ENCODE measurements around the gene TOP3A. TPM values are rescaled to one million over a fixed set of nuclear protein-coding genes. Genes with fewer than 3 reads are reported as not detected.

Gene TOP3A
- total and polyA plus RNA-seq, 8 donors, result 24.7 to 65.1 (median 50.7) TPM

GRCh38 chr17:18240449-18240848 lies 74.3 kb downstream of the TOP3A start:
- Histone ChIP-seq H3K36me3 (peaks cover 0 to 81% of the 10 kb centered on the region in 2 donors), H3K4me3 (no peak overlapping the region), H3K27me3 (no peaks in the 10 kb centered on the region), H3K4me1 (no peaks in the 10 kb centered on the region), H3K27ac (no peak overlapping the region), H3K9me3 (no peaks in the 10 kb centered on the region)
- ATAC-seq (no peak), DNase-seq (no peak)
- intact Hi-C loops (cut with DNase I), result no loop called here
- TF ChIP-seq, protein P1, sequence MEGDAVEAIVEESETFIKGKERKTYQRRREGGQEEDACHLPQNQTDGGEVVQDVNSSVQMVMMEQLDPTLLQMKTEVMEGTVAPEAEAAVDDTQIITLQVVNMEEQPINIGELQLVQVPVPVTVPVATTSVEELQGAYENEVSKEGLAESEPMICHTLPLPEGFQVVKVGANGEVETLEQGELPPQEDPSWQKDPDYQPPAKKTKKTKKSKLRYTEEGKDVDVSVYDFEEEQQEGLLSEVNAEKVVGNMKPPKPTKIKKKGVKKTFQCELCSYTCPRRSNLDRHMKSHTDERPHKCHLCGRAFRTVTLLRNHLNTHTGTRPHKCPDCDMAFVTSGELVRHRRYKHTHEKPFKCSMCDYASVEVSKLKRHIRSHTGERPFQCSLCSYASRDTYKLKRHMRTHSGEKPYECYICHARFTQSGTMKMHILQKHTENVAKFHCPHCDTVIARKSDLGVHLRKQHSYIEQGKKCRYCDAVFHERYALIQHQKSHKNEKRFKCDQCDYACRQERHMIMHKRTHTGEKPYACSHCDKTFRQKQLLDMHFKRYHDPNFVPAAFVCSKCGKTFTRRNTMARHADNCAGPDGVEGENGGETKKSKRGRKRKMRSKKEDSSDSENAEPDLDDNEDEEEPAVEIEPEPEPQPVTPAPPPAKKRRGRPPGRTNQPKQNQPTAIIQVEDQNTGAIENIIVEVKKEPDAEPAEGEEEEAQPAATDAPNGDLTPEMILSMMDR (IDR thresholded peaks at IDR 0.05), result no peak

DNA sequence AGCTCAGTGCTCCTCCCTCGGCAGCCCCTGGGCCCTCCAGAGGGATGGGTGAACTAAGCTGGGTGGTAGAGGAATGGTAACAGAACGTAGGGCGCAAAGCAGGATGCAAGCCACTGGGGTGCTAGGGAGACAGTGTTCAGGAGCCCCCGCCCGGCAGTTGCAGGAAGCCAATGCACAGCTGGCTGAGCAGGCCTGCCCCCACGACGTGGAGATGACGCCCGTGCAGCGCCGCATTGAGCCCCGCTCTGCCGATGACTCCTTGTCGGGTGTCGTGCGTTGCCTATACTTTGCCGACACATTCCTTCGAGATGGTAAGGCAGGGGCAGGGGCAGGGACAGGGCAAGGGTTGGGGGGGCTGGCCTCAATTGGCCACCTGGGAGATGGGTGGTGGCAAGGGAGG lies 76.5 kb downstream of the TOP3A start:
- no peak overlapping the region for H3K4me3 ChIP-seq
- no peaks in the 10 kb centered on the region for H3K27me3 ChIP-seq
- TF ChIP-seq, protein P1 (IDR thresholded peaks at IDR 0.05), result no peak
- no peaks in the 10 kb centered on the region for H3K9me3 ChIP-seq
- no peak for DNase-seq
- intact Hi-C loops (cut with DNase I), result no loop called here
- no peaks in the 10 kb centered on the region for H3K4me1 ChIP-seq
- no peak overlapping the region for H3K27ac ChIP-seq
- ATAC-seq, result no peak
- peaks cover 0 to 81% of the 10 kb centered on the region in 2 donors for H3K36me3 ChIP-seq

- Histone ChIP-seq H3K27me3 (no peaks in the 10 kb centered on the region), H3K4me1 (no peaks in the 10 kb centered on the region), H3K36me3 (peaks cover 0 to 77% of the 10 kb centered on the region in 2 donors), H3K4me3 (no peak overlapping the region), H3K9me3 (no peaks in the 10 kb centered on the region), H3K27ac (no peak overlapping the region)
- no peak for DNase-seq
- TF ChIP-seq, protein P1 (IDR thresholded peaks at IDR 0.05), result no peak
- no peak for ATAC-seq
- intact Hi-C loops (cut with DNase I), result no loop called here
Measured at GRCh38 chr17:18237461-18237860, 77.3 kb downstream of the TOP3A start.

- Histone ChIP-seq H3K9me3 (no peaks in the 10 kb centered on the region), H3K27ac (no peak overlapping the region), H3K4me1 (no peaks in the 10 kb centered on the region), H3K36me3 (peaks cover 0 to 68% of the 10 kb centered on the region in 2 donors), H3K4me3 (no peak overlapping the region), H3K27me3 (no peaks in the 10 kb centered on the region)
- intact Hi-C loops (cut with DNase I), result no loop called here
- TF ChIP-seq, protein P1 (IDR thresholded peaks at IDR 0.05), result no peak
- DNase-seq (no peak), ATAC-seq (no peak)
Measured at GRCh38 chr17:18236494-18236893, 78.3 kb downstream of the TOP3A start.

DNA sequence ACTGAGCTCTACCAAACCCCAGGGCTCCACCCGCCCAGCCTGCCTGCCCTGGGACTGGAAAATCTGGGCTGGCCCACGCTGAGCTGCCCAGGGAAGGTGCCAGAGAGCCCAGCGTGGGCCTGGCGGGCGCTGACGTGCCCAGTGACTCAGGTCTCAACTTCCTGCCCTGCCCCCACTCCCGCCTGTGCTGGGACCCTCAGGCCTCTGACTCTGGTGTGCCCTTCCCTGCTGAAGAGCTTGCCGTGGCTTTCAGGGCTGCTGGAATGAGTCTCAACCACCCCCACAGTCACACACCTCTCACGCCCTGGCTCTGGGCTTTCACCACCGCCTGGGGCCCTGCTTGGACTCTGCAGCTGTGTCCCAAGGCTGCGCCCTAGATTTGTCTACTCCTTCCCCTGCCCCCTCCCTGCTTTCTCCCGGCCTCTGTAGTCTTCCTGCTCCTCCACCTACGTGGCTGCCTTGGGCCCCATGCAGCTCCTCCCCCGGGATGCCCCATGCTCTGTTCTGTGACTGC lies 79.0 kb downstream of the TOP3A start:
- TF ChIP-seq, protein P1 (IDR thresholded peaks at IDR 0.05), result no peak
- H3K27ac ChIP-seq, result no peak overlapping the region
- H3K4me1 ChIP-seq, result no peaks in the 10 kb centered on the region
- H3K4me3 ChIP-seq, result no peak overlapping the region
- H3K9me3 ChIP-seq, result no peaks in the 10 kb centered on the region
- intact Hi-C loops (cut with DNase I), result no loop called here
- peaks cover 0 to 62% of the 10 kb centered on the region in 2 donors for H3K36me3 ChIP-seq
- DNase-seq (no peak), ATAC-seq (no peak)
- H3K27me3 ChIP-seq, result no peaks in the 10 kb centered on the region

Measured in left lung (tissue), 10 donors.